ENCODE data around the gene HBG2. TPM values are rescaled to one million over a fixed set of nuclear protein-coding genes. Genes with fewer than 3 reads are reported as not detected.

HBG2 gene
- total and polyA plus RNA-seq, 9 of the 15 experiments (the other 6 are each of a cell fraction or from before 2014, with no cell fraction given), result 1,626 to 58,619 (median 10,515) TPM

DNA sequence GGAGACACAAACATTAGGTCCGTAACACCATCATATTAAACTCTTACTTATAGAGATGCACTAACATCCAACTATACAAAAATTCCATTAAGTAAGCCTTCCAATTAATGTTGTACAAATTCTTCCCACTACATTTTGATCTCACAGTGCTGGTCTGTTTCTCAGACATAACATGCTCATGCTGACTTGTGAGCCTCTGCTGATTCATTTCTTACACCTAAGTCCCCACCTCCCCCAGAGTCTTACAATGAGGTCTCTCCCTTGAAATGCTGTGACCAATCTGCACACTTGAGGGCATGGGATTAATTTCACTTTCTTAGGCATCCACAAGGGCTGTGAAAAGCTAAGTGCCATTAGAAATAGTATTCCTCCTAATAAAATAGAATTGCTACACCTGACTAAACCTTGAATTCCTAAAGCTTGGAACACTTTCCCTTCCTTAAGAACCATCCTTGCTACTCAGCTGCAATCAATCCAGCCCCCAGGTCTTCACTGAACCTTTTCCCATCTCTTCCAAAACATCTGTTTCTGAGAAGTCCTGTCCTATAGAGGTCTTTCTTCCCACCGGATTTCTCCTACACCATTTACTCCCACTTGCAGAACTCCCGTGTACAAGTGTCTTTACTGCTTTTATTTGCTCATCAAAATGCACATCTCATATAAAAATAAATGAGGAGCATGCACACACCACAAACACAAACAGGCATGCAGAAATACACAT lies 6.9 kb downstream of the HBG2 start (continued):
- TF ChIP-seq, protein P1, sequence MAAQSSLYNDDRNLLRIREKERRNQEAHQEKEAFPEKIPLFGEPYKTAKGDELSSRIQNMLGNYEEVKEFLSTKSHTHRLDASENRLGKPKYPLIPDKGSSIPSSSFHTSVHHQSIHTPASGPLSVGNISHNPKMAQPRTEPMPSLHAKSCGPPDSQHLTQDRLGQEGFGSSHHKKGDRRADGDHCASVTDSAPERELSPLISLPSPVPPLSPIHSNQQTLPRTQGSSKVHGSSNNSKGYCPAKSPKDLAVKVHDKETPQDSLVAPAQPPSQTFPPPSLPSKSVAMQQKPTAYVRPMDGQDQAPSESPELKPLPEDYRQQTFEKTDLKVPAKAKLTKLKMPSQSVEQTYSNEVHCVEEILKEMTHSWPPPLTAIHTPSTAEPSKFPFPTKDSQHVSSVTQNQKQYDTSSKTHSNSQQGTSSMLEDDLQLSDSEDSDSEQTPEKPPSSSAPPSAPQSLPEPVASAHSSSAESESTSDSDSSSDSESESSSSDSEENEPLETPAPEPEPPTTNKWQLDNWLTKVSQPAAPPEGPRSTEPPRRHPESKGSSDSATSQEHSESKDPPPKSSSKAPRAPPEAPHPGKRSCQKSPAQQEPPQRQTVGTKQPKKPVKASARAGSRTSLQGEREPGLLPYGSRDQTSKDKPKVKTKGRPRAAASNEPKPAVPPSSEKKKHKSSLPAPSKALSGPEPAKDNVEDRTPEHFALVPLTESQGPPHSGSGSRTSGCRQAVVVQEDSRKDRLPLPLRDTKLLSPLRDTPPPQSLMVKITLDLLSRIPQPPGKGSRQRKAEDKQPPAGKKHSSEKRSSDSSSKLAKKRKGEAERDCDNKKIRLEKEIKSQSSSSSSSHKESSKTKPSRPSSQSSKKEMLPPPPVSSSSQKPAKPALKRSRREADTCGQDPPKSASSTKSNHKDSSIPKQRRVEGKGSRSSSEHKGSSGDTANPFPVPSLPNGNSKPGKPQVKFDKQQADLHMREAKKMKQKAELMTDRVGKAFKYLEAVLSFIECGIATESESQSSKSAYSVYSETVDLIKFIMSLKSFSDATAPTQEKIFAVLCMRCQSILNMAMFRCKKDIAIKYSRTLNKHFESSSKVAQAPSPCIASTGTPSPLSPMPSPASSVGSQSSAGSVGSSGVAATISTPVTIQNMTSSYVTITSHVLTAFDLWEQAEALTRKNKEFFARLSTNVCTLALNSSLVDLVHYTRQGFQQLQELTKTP (IDR thresholded peaks at IDR 0.05; ENCODE audit: low read depth in 1 of 2, partially characterized antibody in 2 of 2), result peak in 1 of 2 experiments; percentile 40
- TF ChIP-seq, protein P2, sequence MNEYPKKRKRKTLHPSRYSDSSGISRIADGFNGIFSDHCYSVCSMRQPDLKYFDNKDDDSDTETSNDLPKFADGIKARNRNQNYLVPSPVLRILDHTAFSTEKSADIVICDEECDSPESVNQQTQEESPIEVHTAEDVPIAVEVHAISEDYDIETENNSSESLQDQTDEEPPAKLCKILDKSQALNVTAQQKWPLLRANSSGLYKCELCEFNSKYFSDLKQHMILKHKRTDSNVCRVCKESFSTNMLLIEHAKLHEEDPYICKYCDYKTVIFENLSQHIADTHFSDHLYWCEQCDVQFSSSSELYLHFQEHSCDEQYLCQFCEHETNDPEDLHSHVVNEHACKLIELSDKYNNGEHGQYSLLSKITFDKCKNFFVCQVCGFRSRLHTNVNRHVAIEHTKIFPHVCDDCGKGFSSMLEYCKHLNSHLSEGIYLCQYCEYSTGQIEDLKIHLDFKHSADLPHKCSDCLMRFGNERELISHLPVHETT (CRISPR knock-in tag; conservative IDR thresholded peaks at IDR 0.05 in 1 of 2, IDR thresholded peaks at IDR 0.05 in 1 of 2), result 0 out of 4 replicates have a peak, but pooled peaks of 1 of the 2 experiments have one; percentile 11
- TF ChIP-seq, protein P3, sequence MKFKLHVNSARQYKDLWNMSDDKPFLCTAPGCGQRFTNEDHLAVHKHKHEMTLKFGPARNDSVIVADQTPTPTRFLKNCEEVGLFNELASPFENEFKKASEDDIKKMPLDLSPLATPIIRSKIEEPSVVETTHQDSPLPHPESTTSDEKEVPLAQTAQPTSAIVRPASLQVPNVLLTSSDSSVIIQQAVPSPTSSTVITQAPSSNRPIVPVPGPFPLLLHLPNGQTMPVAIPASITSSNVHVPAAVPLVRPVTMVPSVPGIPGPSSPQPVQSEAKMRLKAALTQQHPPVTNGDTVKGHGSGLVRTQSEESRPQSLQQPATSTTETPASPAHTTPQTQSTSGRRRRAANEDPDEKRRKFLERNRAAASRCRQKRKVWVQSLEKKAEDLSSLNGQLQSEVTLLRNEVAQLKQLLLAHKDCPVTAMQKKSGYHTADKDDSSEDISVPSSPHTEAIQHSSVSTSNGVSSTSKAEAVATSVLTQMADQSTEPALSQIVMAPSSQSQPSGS (CRISPR knock-in tag; IDR thresholded peaks at IDR 0.05), result no peak
- TF ChIP-seq ILF3 (IDR thresholded peaks at IDR 0.05; ENCODE audit: borderline replicate concordance) (peak; percentile 48; the same call in 1 of the 2 replicates), JUN (IDR thresholded peaks at IDR 0.05; ENCODE audit: borderline replicate concordance, low read depth, low read length) (0 out of 2 replicates have a peak, but pooled peaks have one; percentile 15), JUN (CRISPR knock-in tag; IDR thresholded peaks at IDR 0.05; ENCODE audit: borderline replicate concordance) (no peak), NR2C2 (CRISPR knock-in tag; IDR thresholded peaks at IDR 0.05) (no peak), NR2C2 (tag; IDR thresholded peaks at IDR 0.05) (no peak), RBFOX2 (IDR thresholded peaks at IDR 0.05; ENCODE audit: low read depth, low read length) (peak; percentile 33), SLC30A9 (CRISPR knock-in tag; IDR thresholded peaks at IDR 0.05) (no peak)
- TF ChIP-seq, protein P4, sequence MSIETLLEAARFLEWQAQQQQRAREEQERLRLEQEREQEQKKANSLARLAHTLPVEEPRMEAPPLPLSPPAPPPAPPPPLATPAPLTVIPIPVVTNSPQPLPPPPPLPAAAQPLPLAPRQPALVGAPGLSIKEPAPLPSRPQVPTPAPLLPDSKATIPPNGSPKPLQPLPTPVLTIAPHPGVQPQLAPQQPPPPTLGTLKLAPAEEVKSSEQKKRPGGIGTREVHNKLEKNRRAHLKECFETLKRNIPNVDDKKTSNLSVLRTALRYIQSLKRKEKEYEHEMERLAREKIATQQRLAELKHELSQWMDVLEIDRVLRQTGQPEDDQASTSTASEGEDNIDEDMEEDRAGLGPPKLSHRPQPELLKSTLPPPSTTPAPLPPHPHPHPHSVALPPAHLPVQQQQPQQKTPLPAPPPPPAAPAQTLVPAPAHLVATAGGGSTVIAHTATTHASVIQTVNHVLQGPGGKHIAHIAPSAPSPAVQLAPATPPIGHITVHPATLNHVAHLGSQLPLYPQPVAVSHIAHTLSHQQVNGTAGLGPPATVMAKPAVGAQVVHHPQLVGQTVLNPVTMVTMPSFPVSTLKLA (conservative IDR thresholded peaks at IDR 0.05), result peak in 1 of 2 experiments; percentile 38; a peak in 1 of 4 replicates
